ENCODE data around the gene NAALADL2. TPM values are rescaled to one million over a fixed set of nuclear protein-coding genes. Genes with fewer than 3 reads are reported as not detected.

Gene NAALADL2
- total RNA-seq, 1 experiment from 2014 or later = 2.7 TPM

GRCh38 chr3:175274474-175275218, 415.5 kb downstream of the NAALADL2 start:
- CTCF ChIA-PET = no interaction called here
- H3K4me3 ChIP-seq (ENCODE audit: low read depth in 2 of 2, low read length in 2 of 2) = no peak overlapping the region
- POLR2A ChIA-PET = interaction anchor here (0.6 kb wide), 1 partner anchor 101 kb away, joined by 3 read pairs; no protein-coding TSS in a partner anchor
- ATAC-seq (no peak), DNase-seq (ENCODE audit: low read depth, low spot score) (no peak)
- TF ChIP-seq POLR2AphosphoS5 (IDR thresholded peaks at IDR 0.05; ENCODE audit: low read depth, low read length) (no peak), SIN3A (IDR thresholded peaks at IDR 0.05; ENCODE audit: borderline replicate concordance, insufficient read depth, low read depth, low read length) (no peak), TCF7L2 (IDR thresholded peaks at IDR 0.05; ENCODE audit: low read depth, low read length) (no peak), REST (IDR thresholded peaks at IDR 0.05; ENCODE audit: insufficient read depth in 1 of 2, low read depth in 2 of 2, low read length in 1 of 2) (no peak)
- TF ChIP-seq, protein P1, sequence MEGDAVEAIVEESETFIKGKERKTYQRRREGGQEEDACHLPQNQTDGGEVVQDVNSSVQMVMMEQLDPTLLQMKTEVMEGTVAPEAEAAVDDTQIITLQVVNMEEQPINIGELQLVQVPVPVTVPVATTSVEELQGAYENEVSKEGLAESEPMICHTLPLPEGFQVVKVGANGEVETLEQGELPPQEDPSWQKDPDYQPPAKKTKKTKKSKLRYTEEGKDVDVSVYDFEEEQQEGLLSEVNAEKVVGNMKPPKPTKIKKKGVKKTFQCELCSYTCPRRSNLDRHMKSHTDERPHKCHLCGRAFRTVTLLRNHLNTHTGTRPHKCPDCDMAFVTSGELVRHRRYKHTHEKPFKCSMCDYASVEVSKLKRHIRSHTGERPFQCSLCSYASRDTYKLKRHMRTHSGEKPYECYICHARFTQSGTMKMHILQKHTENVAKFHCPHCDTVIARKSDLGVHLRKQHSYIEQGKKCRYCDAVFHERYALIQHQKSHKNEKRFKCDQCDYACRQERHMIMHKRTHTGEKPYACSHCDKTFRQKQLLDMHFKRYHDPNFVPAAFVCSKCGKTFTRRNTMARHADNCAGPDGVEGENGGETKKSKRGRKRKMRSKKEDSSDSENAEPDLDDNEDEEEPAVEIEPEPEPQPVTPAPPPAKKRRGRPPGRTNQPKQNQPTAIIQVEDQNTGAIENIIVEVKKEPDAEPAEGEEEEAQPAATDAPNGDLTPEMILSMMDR (IDR thresholded peaks at IDR 0.05) = no peak
- intact Hi-C loops (cut with micrococcal nuclease; ENCODE audit: unreplicated experiment) = no loop called here
- no peaks in the 10 kb centered on the region for H3K27me3 ChIP-seq (ENCODE audit: control insufficient read depth, insufficient read depth, low read length)
- BruUV-seq (replicated peaks) = no TSS peak
- H3K9me3 ChIP-seq (ENCODE audit: control insufficient read depth, insufficient read depth, low read depth, low read length) = no peaks in the 10 kb centered on the region
- in situ Hi-C loops (cut with HindIII; ENCODE audit: low pct_unique_long_range_greater_than_20kb, low sequenced_read_pairs) = no loop called here
- no peaks in the 10 kb centered on the region; the same call in 1 of the 2 replicates for H3K4me1 ChIP-seq (ENCODE audit: control insufficient read depth, insufficient read depth, low read length)
- H3K27ac ChIP-seq (ENCODE audit: low read length) = peak overlapping the region; percentile 48; the same call in 1 of the 2 replicates
- H3K36me3 ChIP-seq (ENCODE audit: control insufficient read depth, insufficient read depth, low read length) = no peaks in the 10 kb centered on the region

- ATAC-seq = no peak
- in situ Hi-C loops (cut with HindIII; ENCODE audit: low pct_unique_long_range_greater_than_20kb, low sequenced_read_pairs) (no loop called here), intact Hi-C loops (cut with micrococcal nuclease; ENCODE audit: unreplicated experiment) (no loop called here)
- ChIA-PET POLR2A (no interaction called here), CTCF (no interaction called here)
- Histone ChIP-seq H3K27me3 (ENCODE audit: control insufficient read depth, insufficient read depth, low read length) (no peaks in the 10 kb centered on the region), H3K4me3 (ENCODE audit: low read depth in 2 of 2, low read length in 2 of 2) (no peak overlapping the region), H3K9me3 (ENCODE audit: control insufficient read depth, insufficient read depth, low read depth, low read length) (no peaks in the 10 kb centered on the region), H3K36me3 (ENCODE audit: control insufficient read depth, insufficient read depth, low read length) (no peaks in the 10 kb centered on the region), H3K27ac (ENCODE audit: low read length) (no peak overlapping the region), H3K4me1 (ENCODE audit: control insufficient read depth, insufficient read depth, low read length) (no peaks in the 10 kb centered on the region)
- BruUV-seq (replicated peaks) = no TSS peak
- no peak for TF ChIP-seq REST (IDR thresholded peaks at IDR 0.05; ENCODE audit: insufficient read depth in 1 of 2, low read depth in 2 of 2, low read length in 1 of 2)
- no peak for TF ChIP-seq POLR2AphosphoS5 (IDR thresholded peaks at IDR 0.05; ENCODE audit: low read depth, low read length)
- TF ChIP-seq TCF7L2 (IDR thresholded peaks at IDR 0.05; ENCODE audit: low read depth, low read length) = no peak
- no peak for TF ChIP-seq SIN3A (IDR thresholded peaks at IDR 0.05; ENCODE audit: borderline replicate concordance, insufficient read depth, low read depth, low read length)
- TF ChIP-seq, protein P1 (IDR thresholded peaks at IDR 0.05) = no peak
- no peak for DNase-seq (ENCODE audit: low read depth, low spot score)
These were observed 419.5 kb downstream of the NAALADL2 start for GRCh38 chr3:175278680-175279079.
